Activated CD4-positive, CD25-positive, alpha-beta regulatory T cell (primary cell): ENCODE measurements around the gene RHOT1.
A peak's percentile ranks its signal among the peaks of the same experiment; 100 is the strongest.
"Not testable (repeated sequence)": the region's sequence is repeated elsewhere in the genome, so short reads cannot be mapped to it uniquely, and the experiment has no call there.

Experiments
- DNase-seq, 4 experiments: peaks; one replicate each; lab custom pipeline; 2025; lab: John Stamatoyannopoulos, UW

Gene RHOT1

GRCh38 chr17:32142038-32142856 is at the start of gene RHOT1:
RHOT1 (plus strand) TSS chr17:32142502; CDS start chr17:32142693, 191 bp downstream.
- peak; percentile 53 to 69 (median 53) for DNase-seq

DNA sequence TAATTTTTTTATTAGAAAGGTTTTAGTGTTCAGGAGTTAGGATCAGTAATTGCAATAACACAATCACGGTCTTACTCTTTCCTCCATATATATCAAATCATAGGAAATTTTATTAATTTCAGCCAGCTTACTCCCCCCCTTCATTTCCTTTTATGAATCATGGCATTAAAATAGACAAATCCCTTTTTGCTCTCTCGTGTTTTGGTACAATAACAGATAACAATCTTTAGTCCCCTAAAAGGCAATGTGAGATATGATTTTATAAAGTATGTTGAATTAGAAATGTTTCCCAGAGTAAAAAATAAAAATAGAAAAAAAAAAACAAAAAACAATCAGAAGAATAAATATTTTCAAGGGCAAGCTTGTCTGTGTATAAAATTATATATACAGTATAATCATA is 42.6 kb upstream of the RHOT1 start:
- no peak for DNase-seq

DNA sequence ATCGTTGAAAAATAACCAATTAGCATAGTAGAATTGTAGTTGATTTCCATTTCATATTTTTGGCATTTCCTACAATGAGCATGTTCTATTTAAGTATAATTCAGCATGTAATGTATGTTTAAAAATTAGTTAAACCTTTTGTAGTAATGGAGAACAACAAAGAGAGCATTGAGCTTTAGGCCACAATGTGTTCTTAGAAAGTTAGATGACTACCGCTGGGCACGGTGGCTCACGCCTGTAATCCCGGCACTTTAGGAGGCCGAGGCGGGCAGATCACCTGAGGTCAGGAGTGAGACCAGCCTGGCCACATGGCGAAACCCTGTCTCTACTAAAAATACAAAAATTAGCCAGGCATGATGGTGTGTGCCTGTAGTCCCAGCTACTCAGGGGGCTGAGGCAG is 42.0 kb upstream of the RHOT1 start:
- DNase-seq, result not testable (repeated sequence)

- DNase-seq, result no peak
These were observed 41.2 kb upstream of the RHOT1 start for GRCh38 chr17:32100971-32101631.

DNA sequence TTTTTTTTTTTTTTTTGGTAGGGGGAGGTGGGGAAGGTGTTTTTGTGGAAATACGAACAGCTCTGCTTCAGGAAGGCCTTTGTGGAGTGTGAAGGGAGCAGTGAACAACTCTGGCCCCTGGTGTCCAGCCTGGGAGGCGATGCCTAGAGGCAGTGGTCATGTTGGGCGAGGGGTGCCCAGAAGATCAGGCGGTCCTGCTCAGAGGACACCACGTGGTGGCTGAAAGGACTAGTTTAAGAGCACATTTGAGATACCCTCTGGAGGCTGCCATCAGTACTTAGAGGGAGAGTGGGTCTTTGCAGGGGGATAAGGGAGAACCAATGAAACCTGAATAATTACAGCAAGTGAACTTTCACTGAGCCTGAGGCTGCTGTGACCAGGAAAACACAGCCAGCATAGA is 40.1 kb upstream of the RHOT1 start:
- DNase-seq, result no peak

- DNase-seq, result no peak
These were observed 39.6 kb upstream of the RHOT1 start for GRCh38 chr17:32102646-32103186.

- DNase-seq, result no peak
These were observed 38.7 kb upstream of the RHOT1 start for GRCh38 chr17:32103476-32104113.

DNA sequence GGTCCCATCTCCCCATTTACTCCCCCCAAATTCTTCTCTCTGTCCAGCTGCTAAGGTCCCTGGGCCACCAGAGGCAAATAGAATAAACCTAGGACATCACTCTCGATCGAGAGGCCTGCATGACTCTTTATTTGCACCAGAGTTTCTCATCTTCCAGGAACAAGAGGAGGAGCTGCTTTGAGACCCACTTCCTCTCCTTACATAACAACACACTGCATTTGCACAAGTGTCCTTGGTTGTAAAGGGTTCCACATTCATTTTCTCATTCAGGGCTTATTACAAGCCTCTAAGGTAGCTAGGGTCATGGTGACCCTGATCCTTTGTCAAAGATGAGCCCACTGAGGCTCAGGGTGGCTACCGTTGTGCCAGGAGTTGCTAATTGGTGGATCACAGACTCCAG is 38.1 kb upstream of the RHOT1 start:
- no peak for DNase-seq

DNA sequence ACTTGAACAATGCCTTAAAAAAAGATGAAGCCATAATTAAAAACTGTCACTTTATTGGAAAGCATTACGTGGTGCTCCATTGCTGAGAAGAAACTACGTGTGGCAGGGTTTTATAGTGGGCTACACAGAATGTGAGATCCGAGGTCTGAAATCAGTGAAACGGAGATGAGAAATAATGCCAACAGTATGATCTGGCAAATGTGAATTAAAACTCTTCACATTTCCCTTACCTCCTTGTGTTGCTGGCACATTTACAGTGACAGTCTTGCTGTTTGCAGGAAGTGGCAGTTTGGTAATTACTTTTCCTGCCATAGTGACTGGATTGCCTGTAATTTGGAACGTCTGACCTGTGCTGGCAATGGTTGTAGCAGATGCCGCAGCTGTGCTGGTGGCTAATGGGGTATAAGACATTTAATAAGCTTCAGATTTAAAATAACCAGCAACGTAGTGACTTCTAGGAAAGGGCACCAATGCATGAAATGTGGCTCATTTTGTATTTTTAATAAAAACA is 35.8 kb upstream of the RHOT1 start:
- DNase-seq, result not testable (repeated sequence)

- not testable (repeated sequence) for DNase-seq
These were observed 35.1 kb upstream of the RHOT1 start for GRCh38 chr17:32107194-32107593.

- no peak for DNase-seq
These were observed 31.7 kb upstream of the RHOT1 start for GRCh38 chr17:32110596-32110995.

DNA sequence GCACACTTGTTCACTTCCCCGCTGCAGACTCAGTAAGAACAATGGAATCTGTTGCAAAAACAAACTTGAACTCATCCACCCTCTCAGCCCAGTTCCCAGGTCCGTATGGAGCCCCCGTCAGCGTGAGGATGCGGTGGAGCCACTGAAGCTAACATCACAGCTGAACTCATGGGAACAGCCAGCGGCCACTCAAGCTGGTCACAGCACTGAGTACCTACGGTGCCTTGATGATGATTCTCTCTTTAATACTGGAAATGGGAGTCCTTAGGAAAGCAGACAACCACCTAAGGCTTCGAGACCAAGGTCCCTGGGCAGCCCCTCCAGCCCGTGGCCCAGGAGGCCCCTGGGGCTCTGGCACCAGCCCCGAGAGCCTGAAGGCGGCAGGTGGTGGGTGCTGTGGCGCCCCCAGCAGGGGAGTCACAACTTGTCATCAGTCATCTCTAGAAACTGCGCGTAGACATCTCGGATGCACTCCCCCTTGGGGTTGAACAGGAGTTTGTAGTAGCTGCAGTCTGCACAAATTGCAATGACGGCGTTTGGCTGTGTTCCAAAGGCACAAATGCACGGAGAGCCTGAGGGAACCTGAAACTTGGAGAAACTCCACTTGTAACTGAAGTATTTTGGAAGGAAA is 31.0 kb upstream of the RHOT1 start:
- no peak for DNase-seq

GRCh38 chr17:32112416-32112815 is 29.9 kb upstream of the RHOT1 start:
- DNase-seq, result no peak

- DNase-seq, result no peak
These were observed 27.8 kb upstream of the RHOT1 start for GRCh38 chr17:32114536-32114935.

- not testable (repeated sequence) for DNase-seq
These were observed 26.8 kb upstream of the RHOT1 start for GRCh38 chr17:32115546-32115945.

GRCh38 chr17:32116937-32117336 is 25.4 kb upstream of the RHOT1 start:
- DNase-seq, result no peak

GRCh38 chr17:32117399-32117798 is 24.9 kb upstream of the RHOT1 start:
- no peak for DNase-seq

DNA sequence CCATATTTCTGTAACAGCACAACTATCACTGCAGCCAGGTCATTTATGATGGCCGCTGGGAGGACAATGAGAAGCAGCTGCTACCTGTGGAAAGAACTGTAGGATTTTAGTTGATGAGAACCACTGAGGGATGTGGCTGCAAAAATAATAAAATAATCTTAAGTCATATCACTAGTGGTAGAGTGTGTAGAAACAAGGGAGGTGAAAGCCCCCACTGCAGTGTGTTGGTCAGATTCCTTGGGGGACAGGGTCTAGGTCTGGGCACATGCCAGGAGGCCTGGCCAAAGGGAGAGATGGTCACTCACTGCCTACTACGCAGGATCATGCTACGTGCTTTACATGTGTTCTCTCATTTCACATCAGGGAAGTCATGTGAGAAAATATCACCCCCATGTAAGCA is 24.2 kb upstream of the RHOT1 start:
- not testable (repeated sequence) for DNase-seq

DNA sequence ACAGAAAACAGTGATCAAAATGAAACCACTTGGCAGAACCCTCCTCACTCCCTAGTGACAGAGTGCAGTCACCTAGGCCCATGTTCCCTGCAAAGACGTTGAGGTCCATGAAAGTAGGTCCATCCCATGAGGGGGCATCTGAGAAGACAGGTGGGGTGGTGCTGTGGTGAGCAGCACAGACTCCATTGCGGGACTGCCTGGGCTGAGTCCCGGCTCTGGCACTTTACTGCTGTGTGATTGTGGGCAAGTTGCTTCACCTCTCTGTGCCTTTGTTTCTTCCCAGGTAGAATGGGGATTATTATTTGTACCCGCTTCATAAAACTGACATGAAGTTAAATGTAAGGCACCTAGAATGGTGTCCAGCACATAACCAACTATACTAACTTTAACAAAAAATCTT is 23.5 kb upstream of the RHOT1 start:
- DNase-seq, result no peak

DNA sequence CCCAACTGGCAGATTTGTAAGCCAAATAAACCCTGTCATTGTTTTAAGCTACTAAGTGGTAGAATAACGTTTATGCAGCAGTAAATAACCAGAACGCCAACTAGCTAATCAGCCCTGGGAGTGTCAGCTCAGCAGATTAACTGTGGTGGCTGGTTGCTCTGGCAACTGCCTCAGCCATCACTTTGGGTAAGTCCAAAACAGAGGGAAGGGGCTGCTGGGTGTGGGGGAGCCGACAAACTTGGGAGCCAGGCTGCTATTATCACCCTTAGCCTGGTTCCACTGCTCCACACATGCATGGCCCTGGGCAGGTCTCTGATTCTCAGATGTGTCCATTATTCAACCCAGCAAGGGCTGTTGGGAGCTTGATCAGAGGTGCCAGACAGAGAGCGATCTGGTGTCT is 22.2 kb upstream of the RHOT1 start:
- DNase-seq, result no peak

DNA sequence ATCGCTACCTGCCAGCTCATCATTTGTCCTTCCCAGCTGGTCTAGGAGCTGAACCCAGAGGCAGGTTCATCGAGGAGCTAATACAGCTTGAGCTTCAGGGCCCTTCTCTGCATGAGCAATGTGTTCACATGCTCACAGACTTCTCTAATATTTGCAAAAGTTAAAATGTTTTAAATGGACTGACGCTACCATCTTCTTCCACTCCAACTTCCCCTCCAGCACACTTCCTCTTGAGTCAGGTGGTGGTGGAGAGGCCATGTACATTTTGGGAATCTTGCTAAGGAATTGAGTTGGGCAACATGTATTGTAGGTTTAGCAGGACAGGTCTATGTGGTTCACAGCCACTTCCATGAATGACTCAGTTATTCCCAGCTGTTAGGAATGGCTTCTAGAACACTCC is 21.6 kb upstream of the RHOT1 start:
- DNase-seq, result no peak

DNA sequence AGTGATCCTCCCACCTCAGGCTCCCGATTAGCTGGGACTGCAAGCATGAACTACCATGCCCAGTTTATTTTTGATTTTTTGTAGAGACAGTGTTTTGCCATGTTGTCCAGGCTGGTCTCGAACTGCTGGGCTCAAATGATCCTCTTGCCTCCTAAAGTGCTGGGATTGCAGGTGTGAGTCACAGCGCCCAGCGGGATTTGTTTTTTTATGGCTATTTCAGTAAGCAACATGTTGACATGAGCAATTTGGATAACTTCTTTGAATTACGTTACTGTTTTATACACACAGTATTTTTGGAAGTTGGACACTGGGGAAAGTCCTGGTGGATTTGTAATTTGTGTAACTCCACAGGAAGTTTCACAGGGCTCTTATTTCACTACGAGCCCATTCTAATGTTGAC is 18.5 kb upstream of the RHOT1 start:
- DNase-seq, result no peak
